ENCODE data around the gene PLB1.

- TF ChIP-seq MAX (CRISPR knock-in tag; IDR thresholded peaks at IDR 0.05) (no peak), ATF1 (CRISPR knock-in tag; IDR thresholded peaks at IDR 0.05) (no peak), CREB1 (CRISPR knock-in tag; IDR thresholded peaks at IDR 0.05) (no peak), GRHL2 (CRISPR knock-in tag; IDR thresholded peaks at IDR 0.05; ENCODE audit: insufficient replicate concordance, severe bottlenecking) (no peak), TP53 (CRISPR knock-in tag; IDR thresholded peaks at IDR 0.05) (no peak), ATF3 (CRISPR knock-in tag; conservative IDR thresholded peaks at IDR 0.05) (no peak), SP1 (CRISPR knock-in tag; conservative IDR thresholded peaks at IDR 0.05) (no peak), FOXK1 (CRISPR knock-in tag; IDR thresholded peaks at IDR 0.05) (no peak), JUN (CRISPR knock-in tag; IDR thresholded peaks at IDR 0.05) (no peak)
- TF ChIP-seq, protein P1, sequence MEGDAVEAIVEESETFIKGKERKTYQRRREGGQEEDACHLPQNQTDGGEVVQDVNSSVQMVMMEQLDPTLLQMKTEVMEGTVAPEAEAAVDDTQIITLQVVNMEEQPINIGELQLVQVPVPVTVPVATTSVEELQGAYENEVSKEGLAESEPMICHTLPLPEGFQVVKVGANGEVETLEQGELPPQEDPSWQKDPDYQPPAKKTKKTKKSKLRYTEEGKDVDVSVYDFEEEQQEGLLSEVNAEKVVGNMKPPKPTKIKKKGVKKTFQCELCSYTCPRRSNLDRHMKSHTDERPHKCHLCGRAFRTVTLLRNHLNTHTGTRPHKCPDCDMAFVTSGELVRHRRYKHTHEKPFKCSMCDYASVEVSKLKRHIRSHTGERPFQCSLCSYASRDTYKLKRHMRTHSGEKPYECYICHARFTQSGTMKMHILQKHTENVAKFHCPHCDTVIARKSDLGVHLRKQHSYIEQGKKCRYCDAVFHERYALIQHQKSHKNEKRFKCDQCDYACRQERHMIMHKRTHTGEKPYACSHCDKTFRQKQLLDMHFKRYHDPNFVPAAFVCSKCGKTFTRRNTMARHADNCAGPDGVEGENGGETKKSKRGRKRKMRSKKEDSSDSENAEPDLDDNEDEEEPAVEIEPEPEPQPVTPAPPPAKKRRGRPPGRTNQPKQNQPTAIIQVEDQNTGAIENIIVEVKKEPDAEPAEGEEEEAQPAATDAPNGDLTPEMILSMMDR (IDR thresholded peaks at IDR 0.05) = no peak
- TF ChIP-seq, protein P2, sequence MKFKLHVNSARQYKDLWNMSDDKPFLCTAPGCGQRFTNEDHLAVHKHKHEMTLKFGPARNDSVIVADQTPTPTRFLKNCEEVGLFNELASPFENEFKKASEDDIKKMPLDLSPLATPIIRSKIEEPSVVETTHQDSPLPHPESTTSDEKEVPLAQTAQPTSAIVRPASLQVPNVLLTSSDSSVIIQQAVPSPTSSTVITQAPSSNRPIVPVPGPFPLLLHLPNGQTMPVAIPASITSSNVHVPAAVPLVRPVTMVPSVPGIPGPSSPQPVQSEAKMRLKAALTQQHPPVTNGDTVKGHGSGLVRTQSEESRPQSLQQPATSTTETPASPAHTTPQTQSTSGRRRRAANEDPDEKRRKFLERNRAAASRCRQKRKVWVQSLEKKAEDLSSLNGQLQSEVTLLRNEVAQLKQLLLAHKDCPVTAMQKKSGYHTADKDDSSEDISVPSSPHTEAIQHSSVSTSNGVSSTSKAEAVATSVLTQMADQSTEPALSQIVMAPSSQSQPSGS (CRISPR knock-in tag; IDR thresholded peaks at IDR 0.05; ENCODE audit: borderline replicate concordance, low read depth) = no peak
- TF ChIP-seq, protein P3, sequence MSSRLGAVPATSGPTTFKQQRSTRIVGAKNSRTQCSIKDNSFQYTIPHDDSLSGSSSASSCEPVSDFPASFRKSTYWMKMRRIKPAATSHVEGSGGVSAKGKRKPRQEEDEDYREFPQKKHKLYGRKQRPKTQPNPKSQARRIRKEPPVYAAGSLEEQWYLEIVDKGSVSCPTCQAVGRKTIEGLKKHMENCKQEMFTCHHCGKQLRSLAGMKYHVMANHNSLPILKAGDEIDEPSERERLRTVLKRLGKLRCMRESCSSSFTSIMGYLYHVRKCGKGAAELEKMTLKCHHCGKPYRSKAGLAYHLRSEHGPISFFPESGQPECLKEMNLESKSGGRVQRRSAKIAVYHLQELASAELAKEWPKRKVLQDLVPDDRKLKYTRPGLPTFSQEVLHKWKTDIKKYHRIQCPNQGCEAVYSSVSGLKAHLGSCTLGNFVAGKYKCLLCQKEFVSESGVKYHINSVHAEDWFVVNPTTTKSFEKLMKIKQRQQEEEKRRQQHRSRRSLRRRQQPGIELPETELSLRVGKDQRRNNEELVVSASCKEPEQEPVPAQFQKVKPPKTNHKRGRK (CRISPR knock-in tag; IDR thresholded peaks at IDR 0.05; ENCODE audit: borderline replicate concordance) = no peak
- TF ChIP-seq, protein P4, sequence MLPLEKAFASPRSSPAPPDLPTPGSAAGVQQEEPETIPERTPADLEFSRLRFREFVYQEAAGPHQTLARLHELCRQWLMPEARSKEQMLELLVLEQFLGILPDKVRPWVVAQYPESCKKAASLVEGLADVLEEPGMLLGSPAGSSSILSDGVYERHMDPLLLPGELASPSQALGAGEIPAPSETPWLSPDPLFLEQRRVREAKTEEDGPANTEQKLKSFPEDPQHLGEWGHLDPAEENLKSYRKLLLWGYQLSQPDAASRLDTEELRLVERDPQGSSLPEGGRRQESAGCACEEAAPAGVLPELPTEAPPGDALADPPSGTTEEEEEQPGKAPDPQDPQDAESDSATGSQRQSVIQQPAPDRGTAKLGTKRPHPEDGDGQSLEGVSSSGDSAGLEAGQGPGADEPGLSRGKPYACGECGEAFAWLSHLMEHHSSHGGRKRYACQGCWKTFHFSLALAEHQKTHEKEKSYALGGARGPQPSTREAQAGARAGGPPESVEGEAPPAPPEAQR (CRISPR knock-in tag; IDR thresholded peaks at IDR 0.05) = no peak
- TF ChIP-seq, protein P5, sequence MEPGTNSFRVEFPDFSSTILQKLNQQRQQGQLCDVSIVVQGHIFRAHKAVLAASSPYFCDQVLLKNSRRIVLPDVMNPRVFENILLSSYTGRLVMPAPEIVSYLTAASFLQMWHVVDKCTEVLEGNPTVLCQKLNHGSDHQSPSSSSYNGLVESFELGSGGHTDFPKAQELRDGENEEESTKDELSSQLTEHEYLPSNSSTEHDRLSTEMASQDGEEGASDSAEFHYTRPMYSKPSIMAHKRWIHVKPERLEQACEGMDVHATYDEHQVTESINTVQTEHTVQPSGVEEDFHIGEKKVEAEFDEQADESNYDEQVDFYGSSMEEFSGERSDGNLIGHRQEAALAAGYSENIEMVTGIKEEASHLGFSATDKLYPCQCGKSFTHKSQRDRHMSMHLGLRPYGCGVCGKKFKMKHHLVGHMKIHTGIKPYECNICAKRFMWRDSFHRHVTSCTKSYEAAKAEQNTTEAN (CRISPR knock-in tag; IDR thresholded peaks at IDR 0.05) = no peak
These were observed 175.0 kb downstream of the PLB1 start for GRCh38 chr2:28670856-28671255.
